ENCODE measurements around the gene FNDC3B. TPM values are rescaled to one million over a fixed set of nuclear protein-coding genes. Genes with fewer than 3 reads are reported as not detected.

Gene FNDC3B
- total and polyA plus RNA-seq, 4 donors: 23.3 to 74.2 (median 32.9) TPM

DNA sequence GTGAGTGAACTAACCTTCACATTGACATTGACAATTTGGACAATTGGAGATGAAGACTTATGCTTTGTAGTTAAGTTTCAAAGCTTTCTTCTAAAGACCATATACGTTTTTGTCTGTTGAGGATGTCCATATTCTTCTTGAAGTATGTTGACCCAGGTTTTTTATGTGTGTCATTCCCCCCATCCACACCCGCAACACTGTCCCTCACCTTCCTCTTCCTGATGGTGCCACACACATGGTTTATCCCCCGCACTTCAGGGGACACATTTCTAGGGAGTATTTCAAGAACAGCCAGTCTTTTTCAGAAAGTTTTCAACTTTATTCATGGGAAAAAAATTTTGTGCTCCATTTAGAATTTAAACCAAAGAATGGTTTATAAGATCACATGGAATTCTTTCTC is 303.7 kb downstream of the FNDC3B start:
- Histone ChIP-seq H3K4me1 (ENCODE audit: control insufficient read depth in 4 of 4, insufficient read depth in 4 of 4, low read length in 3 of 4) (no peaks in the 10 kb centered on the region), H3K9ac (ENCODE audit: low read depth in 1 of 2, low read length in 2 of 2) (no peak overlapping the region), H3K36me3 (ENCODE audit: control insufficient read depth in 4 of 4, insufficient read depth in 3 of 4, low read depth in 1 of 4, low read length in 3 of 4) (peaks cover 9 to 77% (median 66%) of the 10 kb centered on the region in 4 donors), H3K4me3 (ENCODE audit: low read depth in 1 of 3, low read length in 3 of 3) (no peak overlapping the region), H3K27me3 (ENCODE audit: control insufficient read depth in 4 of 4, insufficient read depth in 4 of 4, low read length in 3 of 4) (no peaks in the 10 kb centered on the region), H3K27ac (ENCODE audit: low read depth in 1 of 2, low read length in 2 of 2) (no peak overlapping the region), H3K9me3 (ENCODE audit: control insufficient read depth in 4 of 4, low read length in 3 of 4) (no peaks in the 10 kb centered on the region)
- no peak for DNase-seq (ENCODE audit: low spot score)
- 97% methylated on average over 3 of the region's 3 CpGs for WGBS
- TF ChIP-seq YY1 (IDR thresholded peaks at IDR 0.05) (no peak), TAF1 (conservative IDR thresholded peaks at IDR 0.05) (no peak), HNF4A (conservative IDR thresholded peaks at IDR 0.05) (no peak), SP1 (IDR thresholded peaks at IDR 0.05) (no peak), CTCF (IDR thresholded peaks at IDR 0.05; ENCODE audit: low read depth, low read length, missing input control) (no peak), GABPA (IDR thresholded peaks at IDR 0.05 in 1 of 2, conservative IDR thresholded peaks at IDR 0.05 in 1 of 2) (no peak), RAD21 (IDR thresholded peaks at IDR 0.05) (no peak), NR2F2 (IDR thresholded peaks at IDR 0.05) (no peak)
- TF ChIP-seq, protein P1, sequence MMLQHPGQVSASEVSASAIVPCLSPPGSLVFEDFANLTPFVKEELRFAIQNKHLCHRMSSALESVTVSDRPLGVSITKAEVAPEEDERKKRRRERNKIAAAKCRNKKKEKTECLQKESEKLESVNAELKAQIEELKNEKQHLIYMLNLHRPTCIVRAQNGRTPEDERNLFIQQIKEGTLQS (IDR thresholded peaks at IDR 0.05): no peak

DNA sequence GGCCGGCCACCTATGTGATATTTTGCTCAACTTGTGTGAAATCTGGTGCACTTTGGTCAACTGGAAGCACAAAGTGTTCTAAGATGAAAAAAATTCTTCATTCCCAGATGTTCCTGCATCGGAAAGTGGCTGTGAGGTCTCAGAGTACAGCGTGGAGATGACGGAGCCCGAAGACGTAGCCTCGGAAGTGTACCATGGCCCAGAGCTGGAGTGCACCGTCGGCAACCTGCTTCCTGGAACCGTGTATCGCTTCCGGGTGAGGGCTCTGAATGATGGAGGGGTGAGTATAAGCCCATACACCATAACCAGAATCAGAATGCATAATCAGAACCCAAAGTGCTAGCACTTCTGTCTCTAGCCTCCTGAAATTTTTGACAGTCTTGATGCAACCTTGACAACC is 304.6 kb downstream of the FNDC3B start:
- H3K9me3 ChIP-seq (ENCODE audit: control insufficient read depth in 4 of 4, low read length in 3 of 4): no peaks in the 10 kb centered on the region
- H3K36me3 ChIP-seq (ENCODE audit: control insufficient read depth in 4 of 4, insufficient read depth in 3 of 4, low read depth in 1 of 4, low read length in 3 of 4): peaks cover 9 to 77% (median 70%) of the 10 kb centered on the region in 4 donors
- H3K27me3 ChIP-seq (ENCODE audit: control insufficient read depth in 4 of 4, insufficient read depth in 4 of 4, low read length in 3 of 4): no peaks in the 10 kb centered on the region
- H3K4me1 ChIP-seq (ENCODE audit: control insufficient read depth in 4 of 4, insufficient read depth in 4 of 4, low read length in 3 of 4): no peaks in the 10 kb centered on the region
- no peak overlapping the region for H3K9ac ChIP-seq (ENCODE audit: low read depth in 1 of 2, low read length in 2 of 2)
- H3K4me3 ChIP-seq (ENCODE audit: low read depth in 1 of 3, low read length in 3 of 3): no peak overlapping the region
- no peak for DNase-seq (ENCODE audit: low spot score)
- no peak for TF ChIP-seq HNF4A (conservative IDR thresholded peaks at IDR 0.05)
- H3K27ac ChIP-seq (ENCODE audit: low read depth in 1 of 2, low read length in 2 of 2): no peak overlapping the region
- WGBS: 93% methylated on average over 12 of the region's 12 CpGs

DNA sequence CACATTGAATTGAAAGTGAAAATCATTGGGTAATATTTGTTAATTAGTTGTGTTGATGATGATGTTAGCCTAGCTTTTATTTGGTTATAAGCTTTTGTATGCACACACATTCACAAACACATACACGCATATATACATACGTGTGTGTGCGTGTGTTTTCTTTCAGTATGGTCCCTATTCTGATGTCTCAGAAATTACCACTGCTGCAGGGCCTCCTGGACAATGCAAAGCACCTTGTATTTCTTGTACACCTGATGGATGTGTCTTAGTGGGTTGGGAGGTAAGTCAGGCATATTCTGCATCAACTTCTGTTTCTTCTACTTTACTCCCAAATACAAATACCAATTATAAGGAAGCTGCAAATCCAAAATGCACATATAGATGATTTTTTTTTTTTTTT is 306.8 kb downstream of the FNDC3B start:
- no peaks in the 10 kb centered on the region for H3K9me3 ChIP-seq (ENCODE audit: control insufficient read depth in 4 of 4, low read length in 3 of 4)
- 93% methylated on average over 3 of the region's 3 CpGs for WGBS
- no peak for DNase-seq (ENCODE audit: low spot score)
- no peak overlapping the region for H3K27ac ChIP-seq (ENCODE audit: low read depth in 1 of 2, low read length in 2 of 2)
- H3K27me3 ChIP-seq (ENCODE audit: control insufficient read depth in 4 of 4, insufficient read depth in 4 of 4, low read length in 3 of 4): no peaks in the 10 kb centered on the region
- peaks cover 14 to 71% (median 68%) of the 10 kb centered on the region in 4 donors for H3K36me3 ChIP-seq (ENCODE audit: control insufficient read depth in 4 of 4, insufficient read depth in 3 of 4, low read depth in 1 of 4, low read length in 3 of 4)
- no peak overlapping the region for H3K9ac ChIP-seq (ENCODE audit: low read depth in 1 of 2, low read length in 2 of 2)
- TF ChIP-seq RAD21 (IDR thresholded peaks at IDR 0.05) (no peak), FOXA1 (IDR thresholded peaks at IDR 0.05) (no peak), FOXA2 (IDR thresholded peaks at IDR 0.05) (no peak), HNF4G (IDR thresholded peaks at IDR 0.05) (no peak), YY1 (IDR thresholded peaks at IDR 0.05) (no peak), TAF1 (conservative IDR thresholded peaks at IDR 0.05) (no peak), JUND (IDR thresholded peaks at IDR 0.05) (no peak)
- TF ChIP-seq, protein P2, sequence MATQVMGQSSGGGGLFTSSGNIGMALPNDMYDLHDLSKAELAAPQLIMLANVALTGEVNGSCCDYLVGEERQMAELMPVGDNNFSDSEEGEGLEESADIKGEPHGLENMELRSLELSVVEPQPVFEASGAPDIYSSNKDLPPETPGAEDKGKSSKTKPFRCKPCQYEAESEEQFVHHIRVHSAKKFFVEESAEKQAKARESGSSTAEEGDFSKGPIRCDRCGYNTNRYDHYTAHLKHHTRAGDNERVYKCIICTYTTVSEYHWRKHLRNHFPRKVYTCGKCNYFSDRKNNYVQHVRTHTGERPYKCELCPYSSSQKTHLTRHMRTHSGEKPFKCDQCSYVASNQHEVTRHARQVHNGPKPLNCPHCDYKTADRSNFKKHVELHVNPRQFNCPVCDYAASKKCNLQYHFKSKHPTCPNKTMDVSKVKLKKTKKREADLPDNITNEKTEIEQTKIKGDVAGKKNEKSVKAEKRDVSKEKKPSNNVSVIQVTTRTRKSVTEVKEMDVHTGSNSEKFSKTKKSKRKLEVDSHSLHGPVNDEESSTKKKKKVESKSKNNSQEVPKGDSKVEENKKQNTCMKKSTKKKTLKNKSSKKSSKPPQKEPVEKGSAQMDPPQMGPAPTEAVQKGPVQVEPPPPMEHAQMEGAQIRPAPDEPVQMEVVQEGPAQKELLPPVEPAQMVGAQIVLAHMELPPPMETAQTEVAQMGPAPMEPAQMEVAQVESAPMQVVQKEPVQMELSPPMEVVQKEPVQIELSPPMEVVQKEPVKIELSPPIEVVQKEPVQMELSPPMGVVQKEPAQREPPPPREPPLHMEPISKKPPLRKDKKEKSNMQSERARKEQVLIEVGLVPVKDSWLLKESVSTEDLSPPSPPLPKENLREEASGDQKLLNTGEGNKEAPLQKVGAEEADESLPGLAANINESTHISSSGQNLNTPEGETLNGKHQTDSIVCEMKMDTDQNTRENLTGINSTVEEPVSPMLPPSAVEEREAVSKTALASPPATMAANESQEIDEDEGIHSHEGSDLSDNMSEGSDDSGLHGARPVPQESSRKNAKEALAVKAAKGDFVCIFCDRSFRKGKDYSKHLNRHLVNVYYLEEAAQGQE (IDR thresholded peaks at IDR 0.05): no peak
- H3K4me3 ChIP-seq (ENCODE audit: low read depth in 1 of 3, low read length in 3 of 3): no peak overlapping the region
- H3K4me1 ChIP-seq (ENCODE audit: control insufficient read depth in 4 of 4, insufficient read depth in 4 of 4, low read length in 3 of 4): no peaks in the 10 kb centered on the region

Data from liver (tissue), 9 donors.